GM18870 (cell line): ENCODE data around the gene AMBRA1.
"Not testable (repeated sequence)": the region's sequence is repeated elsewhere in the genome, so short reads cannot be mapped to it uniquely, and the experiment has no call there.

ENCODE experiments used
- ATAC-seq: cut with Tn5 transposase; IDR thresholded peaks from one replicate; pipeline ENCODE4 v1.9.1; 2021; ENCODE audit warnings: moderate library complexity; ENCODE audit not compliant: unreplicated experiment

AMBRA1 gene

GRCh38 chr11:46372086-46372485 is 221.7 kb downstream of the AMBRA1 start:
- no peak for ATAC-seq

- not testable (repeated sequence) for ATAC-seq
These were observed 222.6 kb downstream of the AMBRA1 start for GRCh38 chr11:46371262-46371661.

GRCh38 chr11:46370253-46370652 is 223.6 kb downstream of the AMBRA1 start:
- no peak for ATAC-seq

GRCh38 chr11:46369458-46370152 is 224.2 kb downstream of the AMBRA1 start:
- ATAC-seq, result no peak

GRCh38 chr11:46367916-46368267 is 225.9 kb downstream of the AMBRA1 start:
- no peak for ATAC-seq

- no peak for ATAC-seq
These were observed 226.4 kb downstream of the AMBRA1 start for GRCh38 chr11:46367244-46367915.

- no peak for ATAC-seq
These were observed 227.1 kb downstream of the AMBRA1 start for GRCh38 chr11:46366661-46367161.

GRCh38 chr11:46366260-46366659 is 227.6 kb downstream of the AMBRA1 start:
- no peak for ATAC-seq

GRCh38 chr11:46364791-46365190 is 229.0 kb downstream of the AMBRA1 start:
- ATAC-seq, result no peak

- no peak for ATAC-seq
These were observed 229.8 kb downstream of the AMBRA1 start for GRCh38 chr11:46364056-46364455.

- ATAC-seq, result no peak
These were observed 230.3 kb downstream of the AMBRA1 start for GRCh38 chr11:46363455-46364005.

- ATAC-seq, result no peak
These were observed 230.8 kb downstream of the AMBRA1 start for GRCh38 chr11:46363031-46363407.

- ATAC-seq, result no peak
These were observed 231.4 kb downstream of the AMBRA1 start for GRCh38 chr11:46362156-46363030.

GRCh38 chr11:46361283-46362155 is 232.3 kb downstream of the AMBRA1 start:
- ATAC-seq, result peak; percentile 73

- ATAC-seq, result peak; percentile 15
These were observed 232.9 kb downstream of the AMBRA1 start for GRCh38 chr11:46360878-46361277.

- no peak for ATAC-seq
These were observed 233.9 kb downstream of the AMBRA1 start for GRCh38 chr11:46359953-46360352.

GRCh38 chr11:46357483-46357936 is 236.3 kb downstream of the AMBRA1 start:
- ATAC-seq, result no peak

GRCh38 chr11:46356924-46357482 is 236.8 kb downstream of the AMBRA1 start:
- ATAC-seq, result no peak

GRCh38 chr11:46353698-46354097 is 240.1 kb downstream of the AMBRA1 start:
- ATAC-seq, result no peak
